Ureter (tissue), 1 donor: ENCODE results near the gene GSG1. TPM values are rescaled to one million over a fixed set of nuclear protein-coding genes. Genes with fewer than 3 reads are reported as not detected.
A peak's percentile ranks its signal among the peaks of the same experiment; 100 is the strongest.

Source experiments
- DNase-seq: peaks from one replicate; pipeline ENCODE4 v3.0.0-alpha.2; 2020; ENCODE audit warnings: low spot score
- total RNA-seq: library from RNA; stranded (reverse); gene quantifications from one replicate; pipeline ENCODE4 v1.2.4, GENCODE V29; 2023
- donor health status: DM: yes; HTN: yes; CAD: no.

Gene GSG1
- not detected for total RNA-seq

GRCh38 chr12:13103391-13104033 lies at the start of gene GSG1:
Gene GSG1, minus strand, starts transcription at chr12:13103667. Its CDS starts 155 bp downstream, at chr12:13103512.
- no peak for DNase-seq

- DNase-seq, result no peak
Measured at GRCh38 chr12:13153180-13153579, 49.7 kb upstream of the GSG1 start.

- DNase-seq, result no peak
Measured at GRCh38 chr12:13152756-13153155, 49.3 kb upstream of the GSG1 start.

DNA sequence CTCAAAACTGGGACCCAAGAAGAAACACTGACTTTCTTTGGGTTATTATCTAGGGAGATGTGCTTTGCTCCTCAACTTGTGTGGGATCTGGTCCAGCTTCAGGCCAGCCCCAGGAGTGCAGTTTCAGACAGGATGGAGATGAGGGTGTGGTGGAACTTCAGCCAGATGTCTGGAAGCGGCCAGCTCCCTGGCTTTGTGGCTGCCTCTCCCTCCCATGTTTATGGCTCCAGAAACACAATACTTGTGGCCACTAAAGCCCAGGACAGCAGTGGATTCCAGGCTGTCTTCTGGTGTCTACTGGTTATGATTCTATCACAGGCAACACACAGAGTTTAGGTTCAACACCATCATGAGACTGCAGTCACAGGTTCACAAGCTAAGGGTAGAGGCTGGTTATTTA lies 48.8 kb upstream of the GSG1 start:
- no peak for DNase-seq

GRCh38 chr12:13149411-13149810 lies 45.9 kb upstream of the GSG1 start:
- DNase-seq, result no peak

GRCh38 chr12:13148485-13148847 lies 45.0 kb upstream of the GSG1 start:
- no peak for DNase-seq

GRCh38 chr12:13147688-13148484 lies 44.4 kb upstream of the GSG1 start:
- no peak for DNase-seq

- no peak for DNase-seq
Measured at GRCh38 chr12:13146336-13146938, 43.0 kb upstream of the GSG1 start.

GRCh38 chr12:13144266-13144828 lies 40.9 kb upstream of the GSG1 start:
- no peak for DNase-seq

DNA sequence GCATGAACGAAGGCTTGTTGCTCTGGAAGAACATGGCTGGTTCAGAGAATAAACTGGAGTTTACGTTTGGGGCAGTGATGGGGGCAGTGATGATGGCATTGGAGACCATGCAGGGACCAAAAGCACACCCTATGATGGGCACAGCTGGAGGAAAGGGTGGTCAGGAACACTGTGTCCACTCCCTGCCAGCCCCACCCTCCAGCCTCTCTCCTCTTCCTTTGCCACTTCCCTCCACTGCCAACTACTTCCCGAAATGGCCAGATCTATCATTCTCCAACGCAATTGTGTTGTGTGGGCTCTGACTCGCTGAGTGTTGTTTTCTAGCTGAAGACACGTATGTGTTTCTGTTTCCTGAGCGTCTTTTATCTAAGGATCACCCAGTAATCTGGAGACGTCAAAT lies 39.3 kb upstream of the GSG1 start:
- DNase-seq, result no peak

DNA sequence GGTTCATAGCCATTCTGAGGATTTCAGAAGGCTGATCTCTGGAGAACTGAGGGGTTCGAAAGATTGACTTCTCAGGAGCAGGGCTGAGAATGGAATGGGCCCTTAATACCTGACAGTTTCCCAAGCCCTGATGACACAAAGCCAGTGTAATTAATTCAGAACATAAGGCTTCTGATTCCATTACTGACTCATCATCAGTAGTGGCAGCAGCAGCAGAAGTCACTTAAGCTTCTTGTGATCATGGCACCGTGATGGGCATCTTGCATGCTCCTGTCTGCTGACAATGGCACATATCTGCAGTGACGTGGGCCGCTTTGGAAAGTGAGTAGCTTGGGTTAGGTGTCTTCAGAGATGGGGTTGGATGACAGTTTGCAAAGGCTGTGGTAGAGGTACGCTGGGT lies 38.2 kb upstream of the GSG1 start:
- no peak for DNase-seq

DNA sequence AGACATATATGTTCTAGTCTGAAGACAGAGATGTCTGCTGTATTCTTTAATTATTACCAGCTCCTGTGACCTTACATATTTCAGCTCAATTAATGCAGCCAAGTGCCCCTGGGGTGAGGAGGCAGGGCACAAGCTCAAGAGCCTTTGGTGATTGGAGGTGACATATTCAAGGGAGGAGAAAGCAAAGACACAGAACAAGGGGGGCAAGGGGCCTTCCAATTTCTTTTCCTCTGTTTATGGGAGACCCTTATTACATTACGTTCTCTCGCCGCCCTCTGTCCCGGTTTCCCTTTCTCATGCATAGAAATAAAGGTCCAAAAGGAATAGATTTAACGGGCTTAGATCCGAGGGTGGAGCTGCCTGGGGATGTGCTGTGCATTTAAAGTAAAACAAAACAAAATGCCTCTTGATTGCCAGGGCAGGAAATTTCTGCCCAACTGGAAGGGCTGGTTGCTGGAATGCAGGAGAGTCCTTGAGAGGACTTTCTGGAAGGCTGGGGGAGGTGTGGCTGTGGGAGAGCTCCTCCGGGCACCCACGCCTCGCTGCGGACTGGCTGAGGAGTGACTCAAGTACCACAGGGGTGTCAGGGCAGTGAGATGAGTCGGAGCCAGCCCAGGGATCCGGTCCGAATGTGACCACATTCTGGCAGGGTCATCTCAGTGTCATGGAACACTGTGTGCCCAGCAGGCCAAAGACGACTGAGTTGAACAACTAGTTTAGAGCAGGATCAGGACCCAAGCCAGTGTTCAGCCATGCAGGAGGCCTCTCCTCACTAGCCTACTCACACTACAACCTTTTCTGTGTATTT lies 32.1 kb upstream of the GSG1 start:
- DNase-seq, result peak; percentile 82

GRCh38 chr12:13133886-13134285 lies 30.4 kb upstream of the GSG1 start:
- no peak for DNase-seq

GRCh38 chr12:13130981-13131380 lies 27.5 kb upstream of the GSG1 start:
- no peak for DNase-seq

GRCh38 chr12:13128291-13128965 lies 25.0 kb upstream of the GSG1 start:
- DNase-seq, result no peak

DNA sequence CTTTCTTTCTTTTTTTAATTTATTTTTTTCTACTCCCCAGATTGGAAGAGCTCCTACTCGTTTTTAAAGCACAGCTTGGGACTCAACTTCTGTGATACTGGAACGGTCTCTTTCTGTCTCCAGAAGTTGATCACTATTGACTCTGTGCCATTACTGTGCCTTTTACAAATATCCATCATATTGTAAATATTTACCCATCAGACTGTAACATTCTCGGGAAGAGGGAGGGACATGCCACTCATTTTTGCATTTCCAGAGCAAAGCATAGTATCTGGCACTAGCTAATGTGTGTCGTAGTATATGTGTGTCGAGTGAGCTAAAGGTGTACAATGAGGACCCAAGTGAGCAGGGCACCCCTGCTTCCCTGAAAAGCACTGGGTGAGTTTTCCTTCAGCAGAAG lies 24.0 kb upstream of the GSG1 start:
- no peak for DNase-seq

DNA sequence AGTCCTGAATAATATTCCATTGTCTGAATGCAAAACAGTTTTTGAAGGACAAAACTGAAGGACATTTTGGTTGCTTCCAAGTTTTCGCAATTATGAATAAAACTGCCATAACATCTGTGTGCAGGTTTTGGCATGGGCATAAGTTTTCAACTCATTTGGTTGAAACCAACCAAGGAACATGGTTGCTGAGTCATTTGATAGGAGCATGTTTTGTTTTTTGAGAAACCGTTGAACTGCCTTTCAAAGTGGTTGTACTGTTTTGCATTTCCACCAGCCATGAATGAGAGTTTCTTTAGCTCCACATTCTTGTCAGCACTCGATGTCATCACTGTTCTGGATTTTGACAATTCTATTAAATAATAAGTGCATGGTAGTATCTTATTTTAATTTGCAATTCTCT lies 23.0 kb upstream of the GSG1 start:
- no peak for DNase-seq

- no peak for DNase-seq
Measured at GRCh38 chr12:13125996-13126395, 22.5 kb upstream of the GSG1 start.

DNA sequence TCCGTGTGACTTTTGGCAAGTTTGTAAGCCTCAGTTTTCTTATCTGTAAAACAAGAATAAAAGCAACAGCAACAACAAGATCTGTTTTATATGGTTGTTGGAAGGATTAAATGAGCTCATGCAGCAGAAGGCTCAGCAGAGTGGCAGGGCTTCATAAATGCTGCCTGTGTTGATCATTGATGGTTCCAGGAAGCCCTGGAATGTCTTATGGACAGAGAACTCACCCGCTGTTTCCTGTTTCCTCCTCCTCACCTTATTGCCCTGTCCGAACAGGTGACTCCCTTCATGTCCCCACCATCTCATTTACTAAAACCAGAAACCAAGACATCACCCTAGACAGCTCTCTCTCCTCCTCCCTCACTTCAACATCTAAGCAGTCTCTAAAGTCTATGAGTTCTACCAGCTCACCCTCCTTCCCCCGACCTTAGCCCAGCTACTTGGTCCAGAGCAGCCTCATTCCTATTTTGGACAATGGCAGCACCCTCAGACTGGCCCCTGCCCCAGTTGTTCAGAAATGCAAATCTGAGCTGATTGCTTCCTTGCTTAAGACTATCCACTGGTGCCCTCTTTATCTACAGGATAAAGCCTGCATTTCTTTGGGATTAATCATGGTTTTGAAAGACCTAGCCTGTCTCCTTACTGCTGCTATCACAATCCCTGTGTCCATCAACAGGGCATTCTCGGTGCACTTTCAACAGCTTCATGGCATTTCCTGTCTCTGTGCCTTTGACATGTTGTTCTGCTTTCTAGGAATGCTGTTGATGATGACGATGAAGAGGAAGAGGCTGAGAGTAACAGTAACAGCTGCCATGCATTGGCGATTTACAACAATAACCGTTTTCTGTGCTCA lies 21.4 kb upstream of the GSG1 start:
- DNase-seq, result no peak

- DNase-seq, result no peak
Measured at GRCh38 chr12:13121568-13121967, 18.1 kb upstream of the GSG1 start.
